ENCODE data around the gene AACS.

- no peak for TF ChIP-seq FOXJ3 (CRISPR knock-in tag; IDR thresholded peaks at IDR 0.05; ENCODE audit: borderline replicate concordance)
- no peak for TF ChIP-seq KMT2B (CRISPR knock-in tag; IDR thresholded peaks at IDR 0.05)
- TF ChIP-seq MYC (CRISPR knock-in tag; IDR thresholded peaks at IDR 0.05; ENCODE audit: borderline replicate concordance), result no peak
- TF ChIP-seq SUZ12 (IDR thresholded peaks at IDR 0.05; ENCODE audit: low read depth, low read length), result no peak
- TF ChIP-seq SP1 (IDR thresholded peaks at IDR 0.05), result no peak
- TF ChIP-seq SP1 (CRISPR knock-in tag; IDR thresholded peaks at IDR 0.05), result no peak
- TF ChIP-seq IRF2 (CRISPR knock-in tag; IDR thresholded peaks at IDR 0.05), result no peak
- TF ChIP-seq ZNF746 (CRISPR knock-in tag; IDR thresholded peaks at IDR 0.05), result no peak
- TF ChIP-seq ATF2 (CRISPR knock-in tag; IDR thresholded peaks at IDR 0.05), result no peak
- no peak for TF ChIP-seq NBN (conservative IDR thresholded peaks at IDR 0.05)
- no peak for TF ChIP-seq SOX6 (IDR thresholded peaks at IDR 0.05)
- TF ChIP-seq SOX6 (CRISPR knock-in tag; IDR thresholded peaks at IDR 0.05), result no peak
- TF ChIP-seq ZNF331 (CRISPR knock-in tag; IDR thresholded peaks at IDR 0.05), result no peak
- TF ChIP-seq ZNF616 (CRISPR knock-in tag; IDR thresholded peaks at IDR 0.05; ENCODE audit: low read depth), result no peak
Observed at GRCh38 chr12:125134576-125134975, 69.3 kb downstream of the AACS start.
